HepG2 (cell line): ENCODE data around the gene GLIS2. TPM values are rescaled to one million over a fixed set of nuclear protein-coding genes. Genes with fewer than 3 reads are reported as not detected.
A peak's percentile ranks its signal among the peaks of the same experiment; 100 is the strongest.

Source experiments
- BORCS8-MEF2B ChIP-seq: sonication (generic); formaldehyde crosslinking; IDR thresholded peaks from 2 replicates; pipeline ENCODE4 v1.8.0; 2022; ENCODE audit warnings: mild to moderate bottlenecking, missing genetic modification reagents
- CEBPB ChIP-seq: IDR thresholded peaks from 2 replicates; pipeline ENCODE4 v1.6.1; 2011; ENCODE audit warnings: low read depth, low read length, improper control_type of control experiment, borderline replicate concordance
- FOSL2 ChIP-seq: sonication (generic); formaldehyde crosslinking; IDR thresholded peaks from 2 replicates; pipeline ENCODE4 v1.4.0; 2020; ENCODE audit warnings: missing genetic modification reagents
- FOXP4 ChIP-seq: sonication (generic); formaldehyde crosslinking; IDR thresholded peaks from 2 replicates; pipeline ENCODE4 v1.4.0; 2020; ENCODE audit warnings: missing genetic modification reagents
- HNF4G ChIP-seq, 2 experiments: sonication (generic) in 1 of 2; formaldehyde crosslinking in 1 of 2; IDR thresholded peaks; 2 replicates each; pipeline versions ENCODE4 v1.4.0 to v1.6.1; 2011 to 2020; ENCODE audit warnings: borderline replicate concordance in 2 of 2, low read depth in 2 of 2, mild to moderate bottlenecking in 2 of 2, low read length in 1 of 2, missing genetic modification reagents in 1 of 2, moderate library complexity in 1 of 2
- HNRNPL ChIP-seq: fragments of 200-400 bp; formaldehyde crosslinking; IDR thresholded peaks from 2 replicates; pipeline ENCODE4 v1.6.1; 2017; ENCODE audit warnings: mild to moderate bottlenecking, low read depth, low read length
- HOXA5 ChIP-seq: sonication (generic); formaldehyde crosslinking; IDR thresholded peaks from 2 replicates; pipeline ENCODE4 v1.4.0; 2020; ENCODE audit warnings: missing genetic modification reagents
- MIER3 ChIP-seq: IDR thresholded peaks from 2 replicates; pipeline ENCODE4 v1.6.1; 2016; ENCODE audit warnings: missing compliant biosample characterization, borderline replicate concordance
- MXI1 ChIP-seq: IDR thresholded peaks from 3 replicates; pipeline ENCODE4 v1.6.1; 2012; ENCODE audit warnings: low read depth, low read length, inconsistent platforms, borderline replicate concordance
- PCBP2 ChIP-seq: fragments of 200-400 bp; formaldehyde crosslinking; optimal IDR thresholded peaks from 2 replicates; pipeline ENCODE3; 2018; ENCODE audit warnings: low read length, low read depth; ENCODE audit not compliant: poor library complexity, severe bottlenecking
- RXRB ChIP-seq: IDR thresholded peaks from 2 replicates; pipeline ENCODE4 v1.6.1; 2016; ENCODE audit warnings: borderline replicate concordance, missing genetic modification reagents, missing compliant biosample characterization
- SAP130 ChIP-seq: IDR thresholded peaks from 2 replicates; pipeline ENCODE4 v1.6.1; 2016; ENCODE audit warnings: low read depth
- SSRP1 ChIP-seq: IDR thresholded peaks from 2 replicates; pipeline ENCODE4 v1.6.1; 2016; ENCODE audit warnings: control low read depth
- TARDBP ChIP-seq: sonication (generic); formaldehyde crosslinking; IDR thresholded peaks from 2 replicates; pipeline ENCODE4 v1.8.0; 2022; ENCODE audit warnings: mild to moderate bottlenecking, missing genetic modification reagents
- TBX2 ChIP-seq: sonication (generic); formaldehyde crosslinking; IDR thresholded peaks from 2 replicates; pipeline ENCODE4 v1.5.0; 2020; ENCODE audit warnings: missing genetic modification reagents, mild to moderate bottlenecking, borderline replicate concordance
- TEAD3 ChIP-seq: optimal IDR thresholded peaks from 2 replicates; pipeline ENCODE3; 2016; ENCODE audit warnings: borderline replicate concordance
- THRA ChIP-seq: sonication (generic); formaldehyde crosslinking; IDR thresholded peaks from 2 replicates; pipeline ENCODE4 v1.4.0; 2020; ENCODE audit warnings: missing genetic modification reagents, borderline replicate concordance
- ZFP37 ChIP-seq: sonication (generic); formaldehyde crosslinking; IDR thresholded peaks from 2 replicates; pipeline ENCODE4 v1.4.0; 2020; ENCODE audit warnings: missing genetic modification reagents, borderline replicate concordance
- ZNF124 ChIP-seq: sonication (generic); formaldehyde crosslinking; IDR thresholded peaks from 2 replicates; pipeline ENCODE4 v1.4.0; 2020; ENCODE audit warnings: missing genetic modification reagents
- ZNF24 ChIP-seq: fragments of 450-650 bp; IDR thresholded peaks from 2 replicates; pipeline ENCODE4 v1.6.1; 2017; ENCODE audit warnings: antibody characterized with exemption, mild to moderate bottlenecking
- ZNF543 ChIP-seq: sonication (generic); formaldehyde crosslinking; IDR thresholded peaks from 2 replicates; pipeline ENCODE4 v1.4.0; 2020; ENCODE audit warnings: mild to moderate bottlenecking, missing genetic modification reagents
- ZNF841 ChIP-seq: sonication (generic); formaldehyde crosslinking; IDR thresholded peaks from 2 replicates; pipeline ENCODE4 v1.8.1; 2023; ENCODE audit warnings: missing genetic modification reagents, borderline replicate concordance
- ZSCAN21 ChIP-seq: sonication (generic); formaldehyde crosslinking; IDR thresholded peaks from 2 replicates; pipeline ENCODE4 v1.8.0; 2022; ENCODE audit warnings: mild to moderate bottlenecking, missing genetic modification reagents, moderate library complexity, borderline replicate concordance
- polyA plus RNA-seq, 8 experiments: library from polyadenylated mRNA; depleted of rRNA in 3 of 8; stranded (reverse) in 7 of 8; unstranded in 1 of 8; fragments of >200 nt; fragmentation: Illumina TruSeq in 4 of 8; extraction: Trizol in 4 of 8; gene quantifications; 2 replicates each; pipeline versions ENCODE4 v1.2.1 to v1.2.3, GENCODE V29; 2011 to 2016; ENCODE audit warnings: low read depth in 4 of 8, missing spikeins in 1 of 8, mixed read lengths in 1 of 8; ENCODE audit not compliant: insufficient read depth in 1 of 8
- total RNA-seq, 5 experiments: library from RNA; depleted of rRNA; stranded (reverse); fragments of >200 nt; fragmentation: Illumina TruSeq; extraction: Trizol; gene quantifications; 2 replicates each; pipeline ENCODE4 v1.2.3, GENCODE V29; 2016; ENCODE audit warnings: low read depth in 1 of 5
- TF ChIP-seq, protein P1 (sequence below): sonication (generic); formaldehyde crosslinking; IDR thresholded peaks from 2 replicates; pipeline ENCODE4 v1.9.0; 2021; ENCODE audit warnings: missing genetic modification reagents, borderline replicate concordance
- TF ChIP-seq, protein P2 (sequence below): IDR thresholded peaks from 2 replicates; pipeline ENCODE4 v1.6.1; 2012; ENCODE audit warnings: inconsistent platforms

Gene GLIS2
- total and polyA plus RNA-seq, 2 of the 13 experiments (the other 11 are each of a cell fraction or from before 2014, with no cell fraction given) = 0.28 to 0.29 TPM

- TF ChIP-seq MXI1 = peak; percentile 58; the same call in 1 of the 3 replicates
- TF ChIP-seq RXRB (CRISPR knock-in tag) = peak; percentile 93
- TF ChIP-seq BORCS8-MEF2B (CRISPR knock-in tag) = peak; percentile 80; the same call in 1 of the 2 replicates
- TF ChIP-seq TEAD3 (CRISPR knock-in tag) = peak; percentile 22
- 0 out of 2 replicates have a peak, but pooled peaks have one; percentile 14 for TF ChIP-seq MIER3
- TF ChIP-seq, protein P1, sequence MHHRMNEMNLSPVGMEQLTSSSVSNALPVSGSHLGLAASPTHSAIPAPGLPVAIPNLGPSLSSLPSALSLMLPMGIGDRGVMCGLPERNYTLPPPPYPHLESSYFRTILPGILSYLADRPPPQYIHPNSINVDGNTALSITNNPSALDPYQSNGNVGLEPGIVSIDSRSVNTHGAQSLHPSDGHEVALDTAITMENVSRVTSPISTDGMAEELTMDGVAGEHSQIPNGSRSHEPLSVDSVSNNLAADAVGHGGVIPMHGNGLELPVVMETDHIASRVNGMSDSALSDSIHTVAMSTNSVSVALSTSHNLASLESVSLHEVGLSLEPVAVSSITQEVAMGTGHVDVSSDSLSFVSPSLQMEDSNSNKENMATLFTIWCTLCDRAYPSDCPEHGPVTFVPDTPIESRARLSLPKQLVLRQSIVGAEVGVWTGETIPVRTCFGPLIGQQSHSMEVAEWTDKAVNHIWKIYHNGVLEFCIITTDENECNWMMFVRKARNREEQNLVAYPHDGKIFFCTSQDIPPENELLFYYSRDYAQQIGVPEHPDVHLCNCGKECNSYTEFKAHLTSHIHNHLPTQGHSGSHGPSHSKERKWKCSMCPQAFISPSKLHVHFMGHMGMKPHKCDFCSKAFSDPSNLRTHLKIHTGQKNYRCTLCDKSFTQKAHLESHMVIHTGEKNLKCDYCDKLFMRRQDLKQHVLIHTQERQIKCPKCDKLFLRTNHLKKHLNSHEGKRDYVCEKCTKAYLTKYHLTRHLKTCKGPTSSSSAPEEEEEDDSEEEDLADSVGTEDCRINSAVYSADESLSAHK = no peak
- no peak for TF ChIP-seq HOXA5 (CRISPR knock-in tag)
- TF ChIP-seq FOSL2 = peak; percentile 15; the same call in 1 of the 2 replicates
- peak; percentile 97; the same call in 1 of the 2 replicates for TF ChIP-seq THRA (CRISPR knock-in tag)
- TF ChIP-seq, protein P2, sequence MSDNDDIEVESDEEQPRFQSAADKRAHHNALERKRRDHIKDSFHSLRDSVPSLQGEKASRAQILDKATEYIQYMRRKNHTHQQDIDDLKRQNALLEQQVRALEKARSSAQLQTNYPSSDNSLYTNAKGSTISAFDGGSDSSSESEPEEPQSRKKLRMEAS = peak; percentile 62; the same call in 1 of the 2 replicates
- TF ChIP-seq ZNF124 = no peak
- TF ChIP-seq ZFP37 = no peak
- TF ChIP-seq ZNF841 = no peak
- peak; percentile 68 for TF ChIP-seq TBX2 (CRISPR knock-in tag)
- no peak for TF ChIP-seq HNRNPL
- peak; percentile 68 for TF ChIP-seq SAP130
- peak; percentile 28; the same call in 1 of the 2 replicates for TF ChIP-seq SSRP1 (CRISPR knock-in tag)
- TF ChIP-seq ZNF24 = peak; percentile 77; the same call in 1 of the 2 replicates
- peak; percentile 79; the same call in 1 of the 2 replicates for TF ChIP-seq HNF4G (IDR thresholded peaks at IDR 0.05; ENCODE audit: borderline replicate concordance, low read depth, low read length)
- peak; percentile 68; the same call in 1 of the 2 replicates for TF ChIP-seq HNF4G (CRISPR knock-in tag; IDR thresholded peaks at IDR 0.05; ENCODE audit: borderline replicate concordance, low read depth)
- peak; percentile 89 for TF ChIP-seq TARDBP (CRISPR knock-in tag)
- TF ChIP-seq PCBP2 = no peak
- TF ChIP-seq FOXP4 (CRISPR knock-in tag) = peak; percentile 76
- 0 out of 2 replicates have a peak, but pooled peaks have one; percentile 28 for TF ChIP-seq ZNF543 (CRISPR knock-in tag)
- no peak for TF ChIP-seq ZSCAN21
- TF ChIP-seq CEBPB = no peak
These were observed 51.6 kb downstream of the GLIS2 start (continued) for GRCh38 chr16:4367393-4367856.
